ENCODE results near the gene PAK5. TPM values are rescaled to one million over a fixed set of nuclear protein-coding genes. Genes with fewer than 3 reads are reported as not detected.

Gene PAK5
- total and polyA plus RNA-seq, 2 donors from 2014 or later = 0.13 to 0.22 TPM

GRCh38 chr20:9756660-9757059, 82.2 kb downstream of the PAK5 start:
- Histone ChIP-seq H3K27ac (ENCODE audit: low read depth in 2 of 2, low read length in 2 of 2) (no peak overlapping the region), H3K27me3 (ENCODE audit: control insufficient read depth, insufficient read depth, low read length) (no peaks in the 10 kb centered on the region), H3K36me3 (ENCODE audit: control insufficient read depth in 2 of 3, insufficient read depth in 3 of 3, low read length in 3 of 3) (no peaks in the 10 kb centered on the region), H3K9ac (ENCODE audit: low read length in 3 of 3) (no peak overlapping the region), H3K4me3 (ENCODE audit: low read length in 3 of 3) (no peak overlapping the region), H3K4me1 (ENCODE audit: control insufficient read depth in 2 of 3, insufficient read depth in 2 of 3, low read depth in 1 of 3, low read length in 3 of 3) (no peaks in the 10 kb centered on the region), H3K9me3 (ENCODE audit: control insufficient read depth in 2 of 3, insufficient read depth in 1 of 3, low read length in 3 of 3) (no peaks in the 10 kb centered on the region)
- FAIRE-seq (no peak), DNase-seq (no peak)
- intact Hi-C loops (cut with DNase I) = no loop called here
- no peak for TF ChIP-seq CTCF (IDR thresholded peaks at IDR 0.05; ENCODE audit: borderline replicate concordance, extremely low read depth, insufficient read depth)

GRCh38 chr20:9755301-9755700, 83.6 kb downstream of the PAK5 start:
- Histone ChIP-seq H3K36me3 (ENCODE audit: control insufficient read depth in 2 of 3, insufficient read depth in 3 of 3, low read length in 3 of 3) (no peaks in the 10 kb centered on the region), H3K27ac (ENCODE audit: low read depth in 2 of 2, low read length in 2 of 2) (no peak overlapping the region), H3K9me3 (ENCODE audit: control insufficient read depth in 2 of 3, insufficient read depth in 1 of 3, low read length in 3 of 3) (no peaks in the 10 kb centered on the region), H3K4me1 (ENCODE audit: control insufficient read depth in 2 of 3, insufficient read depth in 2 of 3, low read depth in 1 of 3, low read length in 3 of 3) (no peaks in the 10 kb centered on the region), H3K27me3 (ENCODE audit: control insufficient read depth, insufficient read depth, low read length) (no peaks in the 10 kb centered on the region), H3K9ac (ENCODE audit: low read length in 3 of 3) (no peak overlapping the region), H3K4me3 (ENCODE audit: low read length in 3 of 3) (no peak overlapping the region)
- FAIRE-seq (no peak), DNase-seq (no peak)
- no peak for TF ChIP-seq CTCF (IDR thresholded peaks at IDR 0.05; ENCODE audit: borderline replicate concordance, extremely low read depth, insufficient read depth)
- intact Hi-C loops (cut with DNase I) = no loop called here

GRCh38 chr20:9744551-9744950, 94.3 kb downstream of the PAK5 start:
- FAIRE-seq = no peak
- intact Hi-C loops (cut with DNase I) = no loop called here

More at GRCh38 chr20:9744551-9744950, 94.3 kb downstream of the PAK5 start:
- H3K9ac ChIP-seq (ENCODE audit: low read length in 3 of 3) = no peak overlapping the region
- H3K4me1 ChIP-seq (ENCODE audit: control insufficient read depth in 2 of 3, insufficient read depth in 2 of 3, low read depth in 1 of 3, low read length in 3 of 3) = no peaks in the 10 kb centered on the region
- no peak overlapping the region for H3K27ac ChIP-seq (ENCODE audit: low read depth in 2 of 2, low read length in 2 of 2)
- no peak overlapping the region for H3K4me3 ChIP-seq (ENCODE audit: low read length in 3 of 3)
- no peak for DNase-seq
- no peaks in the 10 kb centered on the region for H3K27me3 ChIP-seq (ENCODE audit: control insufficient read depth, insufficient read depth, low read length)
- H3K9me3 ChIP-seq (ENCODE audit: control insufficient read depth in 2 of 3, insufficient read depth in 1 of 3, low read length in 3 of 3) = no peaks in the 10 kb centered on the region
- no peak for TF ChIP-seq CTCF (IDR thresholded peaks at IDR 0.05; ENCODE audit: borderline replicate concordance, extremely low read depth, insufficient read depth)
- H3K36me3 ChIP-seq (ENCODE audit: control insufficient read depth in 2 of 3, insufficient read depth in 3 of 3, low read length in 3 of 3) = no peaks in the 10 kb centered on the region

Measured in kidney (tissue), 14 donors.